H1 (cell line): ENCODE results near the gene IPO13. TPM values are rescaled to one million over a fixed set of nuclear protein-coding genes. Genes with fewer than 3 reads are reported as not detected.

Source experiments
- GABPA ChIP-seq: IDR thresholded peaks from 2 replicates; pipeline ENCODE4 v1.6.1; 2011; ENCODE audit warnings: mild to moderate bottlenecking, low read length, moderate library complexity, borderline replicate concordance; ENCODE audit not compliant: insufficient read depth
- TAF1 ChIP-seq: IDR thresholded peaks from 2 replicates; pipeline ENCODE4 v1.6.1; 2011; ENCODE audit warnings: mild to moderate bottlenecking, low read depth, low read length
- polyA plus RNA-seq, 7 experiments: library from polyadenylated mRNA; depleted of rRNA in 3 of 7; stranded (reverse) in 5 of 7; unstranded in 2 of 7; fragments of >200 nt in 5 of 7; fragments of 200-250 nt in 2 of 7; gene quantifications; 1 replicate in 5 of 7; 2 replicates in 1 of 7; 4 replicates in 1 of 7; pipeline versions ENCODE4 v1.2.1 to v1.2.3, GENCODE V29; 2011 to 2013; ENCODE audit warnings: missing spikeins in 2 of 7, mixed read lengths in 2 of 7
- total RNA-seq: library from RNA; stranded (reverse); fragmentation: NEBNext Ultra II Directional; extraction: Animal tissue kit (Norgen Biotek cat#: 25700); gene quantifications from 2 replicates; pipeline ENCODE4 v1.2.1, GENCODE V29; 2021

IPO13 gene
- total and polyA plus RNA-seq, 2 of the 8 experiments (the other 6 are each of a cell fraction or from before 2014, with no cell fraction given): 23.0 to 27.0 TPM

DNA sequence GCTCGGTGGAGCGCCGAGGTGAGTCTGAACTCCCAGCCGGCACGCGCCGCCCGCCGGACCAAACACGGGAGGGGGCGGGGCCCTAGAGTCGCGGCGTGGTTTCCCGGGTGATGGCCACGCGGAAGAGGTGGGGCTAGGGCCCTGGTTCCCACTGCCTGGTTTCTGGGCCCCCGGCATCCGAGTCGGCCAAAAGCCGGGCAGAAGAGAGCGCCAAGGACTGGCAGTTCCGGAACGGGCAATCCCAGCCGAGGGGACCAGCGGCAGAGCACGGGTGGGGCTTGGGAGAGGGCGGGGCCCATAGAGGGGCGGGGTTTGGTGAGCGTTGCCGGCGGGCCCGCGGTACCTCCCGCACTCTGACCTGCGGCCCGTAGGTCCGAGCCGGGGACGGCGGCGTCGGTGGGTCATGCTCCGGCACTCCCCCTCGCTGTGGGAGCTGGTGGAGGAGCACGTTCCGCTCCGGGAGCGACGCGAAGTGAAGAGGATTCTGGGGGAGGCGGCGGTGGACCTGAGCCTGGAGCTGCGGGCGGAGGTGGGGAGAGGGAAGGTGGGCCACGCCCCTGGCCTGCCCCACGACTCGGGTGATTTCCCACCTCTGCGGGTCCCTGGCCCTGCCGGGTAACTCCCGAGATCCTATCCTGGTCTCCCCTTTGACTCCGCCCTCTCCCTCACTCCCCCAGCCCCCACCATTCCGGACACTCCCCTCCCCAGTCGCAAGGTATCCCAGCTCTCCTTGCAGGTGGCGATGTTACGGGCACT, 44.9 kb downstream of the IPO13 start, which contains the start of gene CCDC24 (continued):
- no peak; the same call in 1 of the 2 replicates for TF ChIP-seq GABPA
- peak; percentile 11; the same call in 1 of the 2 replicates for TF ChIP-seq TAF1
